ENCODE measurements around the gene GCC2. TPM values are rescaled to one million over a fixed set of nuclear protein-coding genes. Genes with fewer than 3 reads are reported as not detected.

Gene GCC2, protein sequence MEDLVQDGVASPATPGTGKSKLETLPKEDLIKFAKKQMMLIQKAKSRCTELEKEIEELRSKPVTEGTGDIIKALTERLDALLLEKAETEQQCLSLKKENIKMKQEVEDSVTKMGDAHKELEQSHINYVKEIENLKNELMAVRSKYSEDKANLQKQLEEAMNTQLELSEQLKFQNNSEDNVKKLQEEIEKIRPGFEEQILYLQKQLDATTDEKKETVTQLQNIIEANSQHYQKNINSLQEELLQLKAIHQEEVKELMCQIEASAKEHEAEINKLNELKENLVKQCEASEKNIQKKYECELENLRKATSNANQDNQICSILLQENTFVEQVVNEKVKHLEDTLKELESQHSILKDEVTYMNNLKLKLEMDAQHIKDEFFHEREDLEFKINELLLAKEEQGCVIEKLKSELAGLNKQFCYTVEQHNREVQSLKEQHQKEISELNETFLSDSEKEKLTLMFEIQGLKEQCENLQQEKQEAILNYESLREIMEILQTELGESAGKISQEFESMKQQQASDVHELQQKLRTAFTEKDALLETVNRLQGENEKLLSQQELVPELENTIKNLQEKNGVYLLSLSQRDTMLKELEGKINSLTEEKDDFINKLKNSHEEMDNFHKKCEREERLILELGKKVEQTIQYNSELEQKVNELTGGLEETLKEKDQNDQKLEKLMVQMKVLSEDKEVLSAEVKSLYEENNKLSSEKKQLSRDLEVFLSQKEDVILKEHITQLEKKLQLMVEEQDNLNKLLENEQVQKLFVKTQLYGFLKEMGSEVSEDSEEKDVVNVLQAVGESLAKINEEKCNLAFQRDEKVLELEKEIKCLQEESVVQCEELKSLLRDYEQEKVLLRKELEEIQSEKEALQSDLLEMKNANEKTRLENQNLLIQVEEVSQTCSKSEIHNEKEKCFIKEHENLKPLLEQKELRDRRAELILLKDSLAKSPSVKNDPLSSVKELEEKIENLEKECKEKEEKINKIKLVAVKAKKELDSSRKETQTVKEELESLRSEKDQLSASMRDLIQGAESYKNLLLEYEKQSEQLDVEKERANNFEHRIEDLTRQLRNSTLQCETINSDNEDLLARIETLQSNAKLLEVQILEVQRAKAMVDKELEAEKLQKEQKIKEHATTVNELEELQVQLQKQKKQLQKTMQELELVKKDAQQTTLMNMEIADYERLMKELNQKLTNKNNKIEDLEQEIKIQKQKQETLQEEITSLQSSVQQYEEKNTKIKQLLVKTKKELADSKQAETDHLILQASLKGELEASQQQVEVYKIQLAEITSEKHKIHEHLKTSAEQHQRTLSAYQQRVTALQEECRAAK (N-terminal part only)
- 10 to 100 TPM; 31.4 to 73.0 (median 62.3) TPM for polyA plus RNA-seq (ENCODE audit: insufficient read depth in 1 of 5, insufficient read length in 5 of 5, low replicate concordance in 1 of 5)
- long read RNA-seq, donor 1, full-length matches to known transcripts, result 5 of 10 reads
- long read RNA-seq, donor 1, partial matches to known transcripts, result 5 of 10 reads
- long read RNA-seq, donor 1, other reads (novel, unspliced or antisense), result 0 of 10 reads
- long read RNA-seq, donor 2, partial matches to known transcripts, result 0 of 4 reads
- long read RNA-seq, donor 2, other reads (novel, unspliced or antisense), result 0 of 4 reads
- long read RNA-seq, donor 3, full-length matches to known transcripts, result 6 of 16 reads
- long read RNA-seq, donor 3, partial matches to known transcripts, result 10 of 16 reads
- long read RNA-seq, donor 3, other reads (novel, unspliced or antisense), result 0 of 16 reads
- long read RNA-seq, donor 4, partial matches to known transcripts, result 0 of 1 reads
- long read RNA-seq, donor 4, other reads (novel, unspliced or antisense), result 0 of 1 reads
- long read RNA-seq, donor 5, full-length matches to known transcripts, result 5 of 14 reads
- long read RNA-seq, donor 5, partial matches to known transcripts, result 9 of 14 reads
- long read RNA-seq, donor 5, other reads (novel, unspliced or antisense), result 0 of 14 reads
- long read RNA-seq, donor 6, partial matches to known transcripts, result 9 of 14 reads
- long read RNA-seq, donor 6, other reads (novel, unspliced or antisense), result 0 of 14 reads
- long read RNA-seq, donor 7, full-length matches to known transcripts, result 4 of 9 reads
- long read RNA-seq, donor 7, partial matches to known transcripts, result 0 of 9 reads
- long read RNA-seq, donor 7, other reads (novel, unspliced or antisense), result 5 of 9 reads
- long read RNA-seq, donor 8, partial matches to known transcripts, result 0 of 1 reads
- long read RNA-seq, donor 8, other reads (novel, unspliced or antisense), result 0 of 1 reads

DNA sequence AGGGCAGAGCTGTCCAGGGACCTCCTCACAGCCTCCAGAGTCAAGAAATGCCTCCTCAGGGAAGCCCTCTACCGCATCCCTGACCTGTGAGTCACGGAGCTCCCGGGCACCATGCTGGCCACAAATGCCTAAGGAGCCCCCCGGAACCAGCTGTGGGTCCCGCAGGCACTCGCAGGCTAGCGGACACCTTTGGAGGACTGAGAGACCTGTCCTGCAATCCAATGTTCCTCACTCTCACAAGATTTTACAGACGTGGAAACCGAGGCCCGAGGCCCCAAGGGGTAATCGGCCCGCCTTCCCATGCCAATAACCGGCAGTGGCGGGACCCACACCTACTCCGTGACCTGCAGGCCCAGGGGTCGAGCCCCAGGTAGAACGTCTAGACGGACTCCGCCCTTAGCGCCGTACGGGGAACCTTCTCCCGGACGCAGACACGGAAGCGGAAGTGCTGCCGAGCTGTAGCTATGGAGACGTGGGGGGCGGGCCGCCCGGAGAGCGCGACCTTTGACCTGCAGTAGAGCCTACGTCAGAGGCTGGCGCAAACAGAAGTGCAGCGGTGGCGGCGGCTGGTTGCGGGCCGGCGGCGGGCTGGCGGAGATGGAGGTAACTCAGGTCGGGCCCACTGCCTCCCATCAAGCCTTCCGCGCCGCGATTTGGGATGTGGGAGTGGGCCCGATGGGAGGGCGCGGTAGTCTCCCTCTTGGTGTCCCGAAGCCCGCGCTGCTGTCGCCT is at the start of gene GCC2:
Gene GCC2, plus strand, starts transcription at position 529 of the 732 bp plus-strand sequence. Its CDS starts 69 bp downstream, at position 598.
- peak; percentile 93 to 94 for DNase-seq

DNA sequence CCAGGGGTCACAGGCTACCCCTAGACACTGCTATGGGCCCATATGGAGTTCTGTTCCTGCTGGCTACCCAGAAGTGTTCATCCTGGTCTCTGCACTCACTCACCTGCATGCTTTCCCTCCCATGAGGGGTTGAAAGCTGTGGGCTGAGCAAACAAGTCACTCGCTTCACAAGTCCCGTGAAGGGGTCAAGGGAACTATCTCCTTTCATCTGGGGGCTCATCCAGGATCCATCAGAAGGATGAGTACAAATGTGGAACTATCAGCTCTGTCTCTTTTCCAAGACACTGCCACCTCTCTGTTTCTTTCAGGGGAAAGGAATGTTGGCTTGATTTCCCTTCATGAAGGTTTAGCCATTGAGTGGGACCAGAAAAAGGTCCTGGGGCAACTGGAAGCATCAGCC is 49.5 kb upstream of the GCC2 start:
- DNase-seq, result no peak

DNA sequence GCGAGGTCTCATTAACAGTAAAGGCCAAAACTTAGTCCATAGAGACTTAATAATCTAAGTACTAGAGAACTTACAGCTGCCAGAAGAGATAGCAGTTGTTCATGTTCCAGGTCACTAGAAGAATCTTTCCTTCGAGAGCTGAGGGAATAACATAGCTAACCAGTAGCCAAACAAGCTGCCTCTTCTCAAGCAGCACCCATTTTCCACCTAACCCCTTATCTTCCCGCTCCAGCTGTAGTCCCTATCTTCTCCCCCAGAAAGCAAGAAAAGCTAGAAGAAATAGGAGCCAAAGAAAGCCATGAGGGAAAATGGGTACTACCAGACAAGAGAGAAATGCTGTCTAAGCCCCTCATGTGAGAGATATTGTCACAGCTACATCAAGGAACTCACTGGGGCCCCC is 47.2 kb upstream of the GCC2 start:
- DNase-seq, result no peak

DNA sequence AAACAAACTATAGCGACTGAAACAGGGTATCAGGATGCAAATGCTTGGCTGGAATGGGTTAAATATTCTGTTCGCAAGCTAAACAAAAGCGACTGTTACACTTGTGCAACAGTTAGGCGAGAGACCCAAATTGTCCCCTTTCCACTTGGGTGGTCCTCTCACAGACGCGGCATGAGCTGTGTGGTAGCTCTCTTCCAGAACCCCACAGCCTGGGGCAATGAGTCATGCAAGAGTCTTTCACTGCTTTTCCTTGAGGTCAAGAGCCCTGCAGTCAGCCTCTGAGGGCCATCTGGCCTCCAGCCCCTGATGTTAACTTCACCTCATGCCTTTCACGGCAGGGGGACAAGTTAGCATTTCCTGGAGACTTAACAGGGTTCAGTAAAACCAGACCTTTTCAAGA is 45.5 kb upstream of the GCC2 start:
- peak in 1 of 2 donors; percentile 40 for DNase-seq

DNA sequence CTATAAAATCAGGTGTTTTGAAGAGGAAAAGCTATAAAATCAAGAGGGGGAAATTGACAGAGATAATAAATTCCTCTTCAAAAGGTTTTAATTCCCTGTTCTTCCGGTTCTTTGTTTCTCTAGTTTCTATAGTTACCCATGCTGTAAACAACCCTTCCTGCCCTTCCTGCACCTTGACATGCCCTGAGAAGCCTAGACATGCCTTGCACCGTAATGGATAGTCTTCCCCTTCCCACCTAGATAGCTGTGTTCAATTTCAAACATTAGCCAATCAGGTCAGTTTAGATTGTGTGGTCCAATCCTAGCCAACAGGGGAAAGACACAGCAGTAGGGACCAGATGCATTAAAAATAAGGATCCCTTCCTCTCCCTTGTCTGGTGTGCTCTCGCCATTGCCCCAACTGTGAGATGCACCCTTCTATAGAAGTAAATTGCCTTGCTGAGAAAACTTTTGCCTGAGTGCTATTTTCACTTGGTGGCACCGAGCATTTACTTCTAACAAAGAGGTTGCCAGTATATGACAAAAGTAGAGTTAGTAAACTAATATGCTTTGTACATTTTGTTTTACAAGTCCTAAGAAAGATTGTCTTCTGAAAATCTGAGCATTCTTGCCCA is 44.1 kb upstream of the GCC2 start:
- no peak for DNase-seq

DNA sequence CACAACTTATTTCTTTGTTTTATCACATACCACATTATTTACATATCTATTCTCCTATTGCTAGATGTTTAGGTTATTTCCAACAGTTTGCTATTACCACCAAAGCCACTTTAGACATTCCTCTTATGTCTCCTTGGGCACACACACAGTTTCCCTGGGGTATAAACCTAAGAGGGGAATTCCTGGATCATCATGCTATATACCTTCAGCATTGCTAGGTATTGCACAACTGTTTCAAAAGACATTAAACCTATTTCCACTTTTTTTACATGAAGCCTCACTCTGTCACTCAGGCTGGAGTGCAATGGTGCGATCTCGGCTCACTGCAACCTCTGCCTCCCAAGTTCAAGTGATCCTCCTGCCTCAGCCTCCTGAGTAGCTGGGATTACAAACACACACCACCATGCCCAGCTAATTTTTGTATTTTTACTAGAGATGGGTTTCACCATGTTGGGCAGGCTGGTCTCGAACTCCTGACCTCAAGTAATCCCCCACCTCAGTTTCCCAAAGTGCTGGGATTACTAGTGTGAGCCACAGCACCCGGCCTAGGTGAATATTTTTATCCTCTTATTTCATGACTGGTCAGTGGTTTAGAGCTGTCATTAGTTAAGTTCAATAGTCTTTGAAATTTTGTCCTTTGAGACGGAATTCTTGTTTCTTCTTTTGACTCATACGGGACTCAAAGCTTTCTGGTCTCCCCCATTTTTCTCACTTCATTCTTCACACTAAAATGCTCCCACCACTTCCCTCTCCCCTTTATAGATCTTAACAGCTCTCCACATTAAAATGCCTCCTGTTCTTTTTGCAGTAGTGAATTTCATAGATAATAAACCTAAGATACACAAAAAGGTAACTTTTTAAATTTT is 40.9 kb upstream of the GCC2 start:
- no peak for DNase-seq

DNA sequence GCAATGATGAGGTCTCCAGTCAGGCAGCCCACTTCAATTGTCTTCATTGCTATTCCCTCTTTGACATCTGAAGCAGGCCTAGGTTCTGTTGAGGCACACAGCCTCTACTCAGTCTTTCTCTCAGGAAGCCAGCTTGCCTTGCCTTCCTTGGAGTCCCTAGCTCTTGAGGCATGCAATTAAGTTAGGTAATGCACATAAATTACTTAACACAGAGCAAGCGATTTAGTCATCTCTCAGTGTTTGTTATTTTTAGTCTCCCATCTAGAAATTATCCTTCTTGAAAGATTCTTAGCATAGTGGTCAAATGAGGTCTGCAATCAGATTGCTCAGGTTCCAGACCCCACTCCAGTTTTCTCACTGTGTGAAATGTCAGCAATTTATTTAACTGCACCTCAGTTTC is 39.2 kb upstream of the GCC2 start:
- no peak for DNase-seq

DNA sequence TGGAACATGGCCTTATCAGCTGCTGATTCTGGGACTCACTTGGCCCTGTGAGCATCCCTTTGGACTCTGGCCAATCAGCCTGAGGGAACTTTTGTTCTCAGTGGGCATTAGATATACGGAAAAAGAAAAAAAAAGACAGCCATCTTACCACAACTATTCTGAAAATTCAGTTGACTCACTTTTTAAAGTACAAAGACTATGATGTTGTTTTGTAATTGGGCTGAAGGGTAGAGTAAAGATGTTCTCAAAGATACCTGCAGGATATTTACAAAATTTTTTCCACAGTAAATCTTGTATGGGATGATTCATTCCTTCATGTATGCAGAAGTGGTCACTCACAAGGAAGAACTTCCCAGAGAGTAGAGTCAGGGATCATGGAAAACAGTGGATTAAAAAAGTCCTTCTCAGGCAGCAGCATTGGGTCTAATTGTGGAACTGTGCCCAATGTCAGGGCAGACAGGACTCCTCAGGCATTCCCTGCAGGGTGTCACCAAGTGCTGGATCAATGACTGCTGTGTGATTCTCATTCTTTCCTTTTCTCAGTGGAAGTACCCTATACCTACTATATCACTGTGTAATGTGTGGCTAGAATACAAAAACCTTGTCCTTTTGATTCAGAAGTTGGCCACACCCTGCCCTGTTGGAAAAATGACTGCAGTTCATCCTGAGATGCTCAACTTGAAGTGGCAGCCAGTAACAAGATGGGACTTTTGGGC is 35.9 kb upstream of the GCC2 start:
- no peak for DNase-seq

DNA sequence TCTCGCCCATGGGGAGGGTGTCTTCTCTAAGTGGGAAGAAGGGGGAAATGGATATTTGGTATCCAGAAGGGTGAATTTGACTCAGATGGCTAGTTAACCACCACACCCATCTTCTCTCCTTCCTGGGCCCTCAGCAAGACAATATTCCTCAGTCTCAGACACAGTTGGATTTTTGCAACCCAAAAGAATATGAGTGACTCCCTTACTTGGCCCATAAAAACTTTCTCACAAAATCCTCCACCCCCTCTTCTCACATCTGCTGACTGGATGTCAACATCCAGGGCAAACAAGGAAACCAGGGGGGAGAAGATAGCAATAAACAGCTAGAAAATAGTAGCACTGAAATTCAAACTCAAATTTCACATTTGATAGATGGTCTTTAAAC is 35.3 kb upstream of the GCC2 start:
- no peak for DNase-seq

DNA sequence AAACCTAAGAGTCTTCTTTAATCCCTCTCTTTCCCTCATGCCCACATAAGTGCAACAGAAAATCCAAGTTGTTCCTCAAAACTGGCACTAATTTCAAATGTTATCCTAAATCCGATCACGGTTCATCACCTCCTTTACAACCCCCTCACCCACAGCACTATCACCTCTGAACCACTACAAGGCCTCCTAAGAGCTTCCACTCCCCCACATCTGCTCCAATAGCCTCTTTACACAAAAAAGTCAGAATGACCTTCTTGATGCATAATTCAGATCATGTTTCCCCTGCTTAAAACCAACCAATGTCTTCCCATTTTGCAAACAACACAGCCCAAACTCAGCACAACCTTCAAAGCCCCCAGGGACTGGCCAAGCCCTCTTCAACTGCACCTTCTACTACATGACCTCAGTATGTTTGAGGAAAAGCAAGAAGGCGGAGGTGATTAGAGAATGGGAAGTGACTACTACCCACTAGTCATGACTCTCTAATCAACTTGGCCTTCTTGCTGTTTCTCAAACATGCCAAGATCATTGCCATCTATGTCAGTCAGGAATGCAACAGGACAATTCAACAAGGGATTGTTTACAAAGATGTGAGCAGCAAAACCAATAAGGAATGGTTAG is 34.6 kb upstream of the GCC2 start:
- no peak for DNase-seq

DNA sequence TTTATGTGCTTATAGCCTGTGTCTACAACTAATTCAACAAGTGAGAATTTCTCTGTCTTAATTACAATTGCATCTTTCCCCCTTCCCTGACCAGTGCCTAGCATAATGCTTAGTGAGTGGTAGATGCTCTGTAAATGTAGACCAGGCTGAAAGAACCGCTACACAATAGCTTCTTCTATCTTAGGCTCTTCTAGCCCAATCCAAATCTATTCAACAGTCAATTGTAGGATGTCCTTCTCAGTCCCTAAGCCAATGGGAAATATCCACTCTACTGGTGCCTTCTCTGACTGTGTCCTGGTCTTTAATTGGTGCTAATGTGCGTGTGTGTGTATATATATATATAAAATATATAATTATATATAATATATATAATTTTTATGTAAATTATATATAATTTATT is 34.1 kb upstream of the GCC2 start:
- no peak for DNase-seq

DNA sequence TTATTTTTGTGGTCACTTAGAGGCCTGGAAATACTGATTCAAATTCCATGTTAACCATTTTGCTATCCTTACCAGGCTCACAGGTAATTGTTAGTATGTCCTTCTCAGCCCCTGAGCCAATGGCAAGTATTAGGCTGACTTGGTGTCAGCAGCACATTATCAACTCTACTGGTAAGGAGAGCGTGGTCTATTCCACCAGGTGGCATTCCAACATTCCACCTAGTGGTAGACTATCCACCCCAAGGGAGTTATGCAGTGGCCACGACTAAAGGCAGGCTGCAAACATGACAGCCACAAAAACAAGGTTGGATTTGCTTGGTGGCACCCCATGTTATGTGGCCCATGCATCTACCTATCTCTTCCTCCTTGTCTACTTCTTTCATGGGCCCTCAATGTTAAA is 31.8 kb upstream of the GCC2 start:
- no peak for DNase-seq

DNA sequence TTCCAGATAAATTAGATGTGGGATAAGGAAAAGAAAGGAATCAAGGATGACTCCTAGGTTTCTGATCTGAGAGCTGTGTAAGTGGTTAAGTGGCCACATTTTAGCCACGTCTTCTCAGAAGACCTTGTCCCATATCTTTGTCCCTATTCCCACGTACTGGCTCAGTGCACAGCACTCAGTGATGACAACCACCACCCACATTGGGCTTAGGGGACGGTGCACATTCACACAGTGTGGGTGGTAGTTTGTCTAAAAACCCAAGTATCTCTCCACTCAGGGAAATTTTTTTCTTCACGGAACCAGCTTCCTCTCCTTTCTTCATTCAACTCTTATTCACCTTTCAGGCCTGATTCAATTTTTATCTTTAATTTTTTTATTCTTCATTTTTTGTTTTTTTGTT is 30.6 kb upstream of the GCC2 start:
- no peak for DNase-seq

DNA sequence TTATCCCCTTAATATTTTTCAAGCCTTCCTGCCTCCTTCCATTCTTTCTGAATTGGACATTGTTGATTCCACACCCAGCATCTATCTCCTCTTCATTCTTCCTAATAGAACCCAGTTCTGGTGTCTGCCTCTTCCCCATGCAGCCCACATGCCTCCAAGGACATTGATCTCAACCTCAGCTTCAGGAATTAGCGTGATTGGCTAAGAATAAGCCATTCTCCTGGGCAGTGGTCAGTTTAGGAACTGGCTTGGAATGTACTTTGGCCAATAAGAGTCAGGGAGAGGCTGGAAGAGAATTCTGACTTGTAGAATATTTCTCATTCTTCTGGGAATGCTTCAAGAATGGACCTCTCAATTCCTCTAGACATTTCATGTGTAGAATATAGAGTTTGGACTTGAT is 25.9 kb upstream of the GCC2 start:
- no peak for DNase-seq

DNA sequence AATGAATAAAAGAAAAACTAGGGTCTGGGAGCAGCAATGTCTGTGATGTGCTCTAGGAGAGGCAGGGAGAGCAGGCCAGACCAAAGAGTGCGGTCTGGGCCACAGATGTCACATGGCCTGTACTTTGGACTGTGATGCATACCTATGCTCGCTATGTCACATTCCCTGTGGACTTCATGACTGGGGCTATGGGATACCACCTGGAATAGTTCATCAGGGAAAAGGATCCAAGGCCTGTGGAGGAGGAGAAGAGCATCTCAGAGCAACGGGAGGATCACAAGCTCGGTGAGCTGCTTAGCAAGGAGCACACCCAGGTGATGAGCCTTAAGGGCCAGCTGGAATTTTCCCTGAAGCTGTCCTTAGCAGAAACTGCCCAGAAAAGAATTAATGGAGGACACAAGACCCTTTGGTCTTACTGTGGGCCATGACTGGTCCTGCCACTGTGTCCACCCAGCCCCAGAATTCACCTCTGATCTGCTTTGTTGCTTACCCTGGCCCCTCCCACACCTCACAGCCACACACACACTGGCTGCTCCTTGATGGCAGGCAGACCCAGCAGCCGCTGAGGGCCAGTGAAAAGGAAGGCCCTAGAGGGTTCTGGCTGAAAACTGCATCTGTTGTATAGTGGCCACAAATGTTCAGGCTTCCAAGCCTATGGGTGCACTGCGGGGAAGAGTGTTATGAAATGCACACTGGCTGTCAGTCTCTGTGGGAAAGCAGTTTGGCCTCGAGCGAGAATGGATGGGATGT is 25.3 kb upstream of the GCC2 start:
- DNase-seq, result no peak

Data from right lung (tissue), 10 donors.